Activated T-cell treated with anti-CD3 and anti-CD28 coated beads for 48 hours (primary cell): Measurements from ENCODE around the gene CFAP43.
A peak's percentile ranks its signal among the peaks of the same experiment; 100 is the strongest.
"Not testable (repeated sequence)": the region's sequence is repeated elsewhere in the genome, so short reads cannot be mapped to it uniquely, and the experiment has no call there.

ENCODE experiments used
- DNase-seq: peaks from one replicate; pipeline ENCODE4 v3.0.0-alpha.2; 2020; ENCODE audit warnings: low read depth

CFAP43 gene

DNA sequence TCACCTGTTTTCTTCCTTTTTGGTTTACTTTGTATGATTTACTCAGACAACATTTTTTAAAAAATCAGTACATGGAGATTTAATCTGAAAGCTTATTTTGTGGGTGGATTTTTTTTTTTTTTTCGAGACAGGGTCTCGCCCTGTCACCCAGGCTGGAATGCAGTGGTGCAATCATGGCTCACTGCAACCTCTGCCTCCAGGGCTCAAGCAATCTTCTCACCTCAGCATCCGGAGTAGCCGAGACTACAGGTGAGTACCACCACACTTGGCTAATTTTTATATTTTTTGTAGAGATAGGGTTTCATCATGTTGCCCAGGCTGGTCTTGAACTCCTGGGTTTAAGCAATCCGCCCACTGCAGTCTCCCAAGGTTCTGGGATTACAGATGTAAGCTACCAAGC lies 25.1 kb upstream of the CFAP43 start:
- DNase-seq = no peak

DNA sequence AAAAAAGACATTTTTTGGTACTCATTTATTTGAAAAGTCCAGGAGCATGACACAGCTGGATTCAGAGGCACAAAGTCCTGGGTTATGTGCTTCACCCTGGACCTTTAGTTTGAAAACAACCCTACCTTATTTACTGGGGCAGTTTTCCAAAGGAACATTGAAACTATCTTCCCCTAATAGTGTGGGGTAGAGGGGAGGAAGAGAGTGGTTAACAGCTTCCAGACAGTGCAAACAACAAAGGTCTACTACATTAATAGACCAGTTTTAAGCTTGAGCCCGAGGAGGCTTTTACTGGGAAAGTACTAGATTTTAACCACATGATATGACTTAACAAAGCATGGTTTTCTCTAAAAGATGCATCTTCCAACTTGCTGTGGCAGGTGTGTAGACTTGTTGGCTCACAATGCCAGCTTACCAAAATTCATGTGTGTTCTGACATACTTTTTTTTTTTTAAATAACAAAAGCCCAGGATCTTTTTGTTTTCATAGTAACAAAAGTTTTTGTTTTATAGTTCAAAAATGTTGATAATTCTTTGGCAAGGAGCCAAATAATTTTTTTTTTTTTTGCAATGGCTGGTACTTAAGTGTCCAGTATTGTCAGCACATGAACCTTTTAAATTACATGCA lies 24.3 kb upstream of the CFAP43 start:
- no peak for DNase-seq

DNA sequence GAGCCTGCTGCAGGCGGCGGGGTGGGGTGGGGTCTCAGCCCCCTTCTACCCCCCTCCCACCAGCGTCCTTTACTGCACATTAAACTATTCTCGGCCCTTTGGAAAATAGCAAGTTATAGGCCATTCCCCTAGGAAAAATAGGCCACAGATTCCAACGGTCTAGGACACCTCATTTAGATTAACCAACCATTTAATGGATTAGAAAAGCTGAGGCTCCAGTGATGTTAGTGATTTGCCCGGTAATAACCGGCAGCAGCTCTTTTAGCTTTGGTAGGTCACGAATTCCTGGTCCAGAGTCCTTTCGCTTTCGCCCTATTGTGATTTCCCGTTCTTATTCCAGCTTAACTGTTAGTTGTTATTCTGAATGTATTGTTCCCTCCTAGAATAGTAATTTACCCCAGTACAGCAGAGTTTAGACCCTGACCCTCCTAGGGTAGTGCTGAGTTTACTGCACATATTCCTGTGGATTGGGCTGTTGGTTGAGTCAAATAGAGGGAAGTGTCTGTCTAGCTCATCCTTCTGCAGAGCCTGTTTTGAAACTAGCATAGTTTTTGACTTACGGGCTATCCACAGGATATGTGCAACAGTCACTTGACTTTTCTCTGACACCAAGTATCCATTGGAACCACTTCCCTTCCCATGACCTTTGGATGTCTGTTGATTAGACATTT lies 23.3 kb upstream of the CFAP43 start:
- no peak for DNase-seq

DNA sequence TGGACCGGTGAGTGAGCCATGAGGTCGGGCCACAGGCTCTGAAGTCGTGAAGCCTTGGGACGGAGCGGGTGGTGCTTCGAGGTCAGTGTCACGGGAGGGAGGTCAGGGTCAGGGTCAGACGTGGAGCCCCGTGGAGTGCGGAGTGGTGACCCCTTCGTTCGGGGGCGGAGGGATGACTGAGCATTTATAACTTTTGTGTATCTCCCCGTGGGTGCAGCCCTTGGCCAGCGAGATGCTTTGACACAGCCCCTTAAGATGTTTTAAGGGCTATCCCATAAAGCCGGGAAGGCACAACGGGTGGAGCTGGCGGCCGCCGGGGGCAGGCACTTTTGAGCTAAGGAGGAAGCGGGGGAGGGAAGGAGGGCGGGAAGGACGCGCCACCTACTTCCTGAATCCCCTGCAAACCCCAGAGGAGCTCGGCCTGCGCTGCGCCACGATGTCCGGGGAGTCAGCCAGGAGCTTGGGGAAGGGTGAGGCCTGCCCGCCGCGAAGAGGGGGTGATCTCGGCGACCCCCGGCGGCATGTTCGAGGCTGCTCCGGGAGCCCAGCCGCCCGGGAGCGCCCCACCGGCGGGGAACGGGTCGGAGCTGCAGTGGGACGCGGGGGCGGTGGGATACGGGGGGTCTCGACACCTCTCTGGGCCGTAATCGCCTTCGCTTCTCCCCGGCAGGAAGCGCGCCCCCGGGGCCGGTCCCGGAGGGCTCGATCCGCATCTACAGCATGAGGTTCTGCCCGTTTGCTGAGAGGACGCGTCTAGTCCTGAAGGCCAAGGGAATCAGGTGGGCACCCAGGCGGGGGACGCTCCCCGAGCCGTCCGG lies 22.5 kb upstream of the CFAP43 start, which contains the start of gene GSTO1:
TSS of gene GSTO1 (plus strand) at position 400 of the 818 bp plus-strand sequence. CDS start at position 437, 37 bp downstream.
- peak; percentile 50 for DNase-seq

DNA sequence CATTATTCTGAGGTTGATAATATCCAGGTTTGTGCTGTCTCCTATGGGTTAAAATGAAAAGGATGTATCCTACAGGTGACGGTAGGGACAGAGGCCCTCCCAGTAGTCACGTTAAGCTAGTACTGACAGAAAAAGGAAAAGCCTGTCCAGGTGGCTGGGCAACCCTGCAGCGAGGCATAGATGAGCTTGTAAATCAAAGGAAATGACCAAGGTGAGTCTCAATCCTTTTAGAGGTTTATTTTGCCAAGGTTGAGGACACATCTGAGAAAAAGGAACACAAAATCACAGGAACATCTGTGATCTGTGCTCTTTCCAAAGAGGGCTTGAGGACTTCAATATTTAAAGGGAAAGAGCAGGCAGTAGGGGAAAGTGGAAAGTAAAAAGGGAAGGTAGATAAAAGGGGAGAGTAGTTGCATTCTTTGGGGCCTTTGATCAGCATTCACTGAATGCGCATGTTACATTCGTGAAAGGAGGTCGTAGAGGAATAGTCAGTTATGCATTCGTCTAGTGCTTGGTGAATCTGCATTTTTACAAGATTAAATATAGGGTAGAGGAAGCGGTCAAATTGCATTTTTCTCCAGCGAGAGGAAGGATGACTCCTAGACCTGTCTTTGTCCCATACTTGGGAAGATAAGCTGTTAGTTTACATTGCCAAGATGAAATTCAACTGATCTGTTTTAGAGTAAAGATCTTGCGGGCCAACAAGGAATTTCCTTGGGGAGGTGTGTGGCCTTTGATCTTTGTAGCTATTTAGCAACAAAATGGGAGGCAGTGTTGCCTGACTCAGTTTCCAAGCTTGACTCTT lies 21.6 kb upstream of the CFAP43 start:
- no peak for DNase-seq

DNA sequence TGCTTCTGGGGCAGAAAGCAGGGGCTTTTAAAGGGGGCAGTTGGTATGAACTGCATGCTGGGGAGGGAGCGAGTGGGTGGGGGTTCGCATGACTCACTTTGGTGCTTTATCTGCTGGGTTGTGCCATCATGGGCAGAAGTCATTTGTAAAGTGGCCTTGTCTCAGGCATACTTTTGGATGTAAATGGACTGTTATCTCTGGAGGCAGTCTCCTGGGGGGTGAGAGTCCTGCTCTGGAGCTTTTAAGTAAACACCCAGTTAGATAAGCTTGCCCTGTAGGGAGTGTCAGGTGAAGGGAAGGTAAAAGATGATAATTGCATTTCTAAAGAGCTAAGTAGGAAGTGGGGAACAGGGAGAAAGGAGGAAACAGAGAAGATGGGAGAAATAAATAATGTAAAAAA lies 20.9 kb upstream of the CFAP43 start:
- DNase-seq = no peak

DNA sequence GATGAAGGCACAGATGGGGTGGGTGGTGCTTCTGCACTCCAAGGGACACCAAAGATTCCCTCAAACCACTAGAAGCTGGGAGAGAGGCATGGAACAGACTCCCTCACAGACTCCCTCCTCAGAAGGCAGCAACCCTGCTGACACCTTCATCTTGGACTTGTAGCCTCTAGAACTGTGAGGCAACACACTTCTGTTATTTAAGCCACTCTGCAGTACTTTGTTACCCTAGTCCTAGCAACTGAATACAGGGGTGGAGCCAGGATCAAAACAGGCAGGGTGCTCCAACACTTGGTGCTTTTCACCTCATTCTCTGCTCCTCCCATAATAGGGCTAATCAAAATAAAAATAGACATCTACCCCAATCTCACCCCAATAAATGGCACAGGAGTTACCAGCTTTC lies 20.2 kb upstream of the CFAP43 start:
- no peak for DNase-seq

DNA sequence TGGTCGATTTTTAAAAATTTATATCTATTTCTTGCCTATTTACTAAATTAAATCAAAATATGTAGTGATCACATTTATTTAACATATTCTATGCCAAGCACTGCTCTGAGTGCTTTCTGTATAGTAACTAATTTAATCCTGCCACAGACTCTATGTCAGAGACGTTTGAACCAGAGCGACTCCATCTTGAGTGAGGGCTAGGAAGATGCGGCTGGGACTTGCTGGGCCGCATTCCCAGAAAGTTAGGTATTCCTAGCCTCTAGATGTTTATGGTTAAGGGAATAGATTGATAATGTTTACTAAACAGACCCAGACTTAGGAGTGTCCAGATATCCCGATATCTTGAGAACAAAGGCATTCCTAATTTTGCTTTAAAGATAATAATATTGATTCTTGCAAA lies 19.3 kb upstream of the CFAP43 start:
- no peak for DNase-seq

DNA sequence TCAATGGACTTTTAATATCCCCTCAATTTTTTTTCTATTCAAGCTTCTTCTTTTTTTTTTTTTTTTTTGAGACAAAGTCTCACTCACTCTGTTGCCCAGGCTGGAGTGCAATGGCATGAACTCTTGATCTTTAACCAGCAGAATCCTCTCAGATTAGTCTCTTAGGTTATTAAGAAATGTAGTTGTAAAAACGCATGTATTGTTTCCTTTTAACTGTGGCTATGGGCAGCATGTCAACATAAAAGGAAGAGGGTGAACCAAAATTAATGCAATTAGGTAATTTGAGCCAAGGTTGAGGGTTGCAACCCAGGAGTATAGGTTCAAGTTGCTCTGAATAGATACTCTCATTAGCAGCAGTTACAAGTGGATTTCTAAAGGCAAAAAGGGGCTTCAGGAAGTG lies 18.2 kb upstream of the CFAP43 start:
- no peak for DNase-seq

DNA sequence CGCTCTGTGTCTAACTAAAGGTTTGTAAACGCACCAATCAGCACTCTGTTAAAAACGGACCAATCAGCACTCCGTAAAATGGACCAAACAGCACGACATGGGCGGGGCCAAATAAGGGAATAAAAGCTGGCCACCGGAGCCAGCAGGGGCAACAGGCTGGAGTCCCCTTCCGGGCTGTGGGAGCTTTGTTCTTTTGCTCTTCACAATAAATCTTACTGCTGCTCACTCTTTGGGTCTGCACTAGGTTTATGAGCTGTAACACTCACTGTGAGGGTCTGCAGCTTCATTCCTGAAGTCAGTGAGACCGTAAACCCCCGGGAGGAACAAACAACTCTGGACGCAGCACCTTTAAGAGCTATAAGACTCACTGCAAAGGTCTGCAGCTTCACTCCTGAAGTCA lies 16.8 kb upstream of the CFAP43 start:
- DNase-seq = not testable (repeated sequence)

DNA sequence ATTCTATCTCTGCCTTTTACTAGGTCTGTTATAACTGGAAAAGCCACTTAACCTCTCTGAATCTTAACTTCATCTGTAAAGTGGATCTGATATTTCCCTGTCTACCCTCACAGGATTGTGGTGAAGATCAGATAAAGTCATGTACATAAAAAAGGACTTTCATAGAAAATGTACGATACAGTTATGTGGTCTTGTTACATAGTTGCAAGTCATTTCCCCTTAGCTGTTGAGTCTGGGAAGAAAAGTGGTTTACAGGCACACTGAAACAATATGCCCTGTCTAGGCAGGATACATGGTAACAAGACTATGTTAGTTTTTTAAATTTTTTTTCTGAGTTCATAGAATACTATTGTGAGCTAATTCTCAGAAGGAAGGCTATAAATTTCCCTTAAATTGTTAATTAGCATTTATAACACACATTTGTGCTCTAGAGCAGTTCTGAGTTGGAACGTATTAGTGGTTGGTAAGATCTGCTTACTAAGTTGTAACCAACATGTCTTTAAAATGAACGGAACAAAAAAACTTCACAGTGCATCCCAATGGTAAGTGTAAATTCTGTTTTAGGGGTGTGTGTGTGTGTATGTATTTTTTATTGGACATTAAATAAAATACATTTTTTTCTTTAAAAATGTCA lies 15.5 kb upstream of the CFAP43 start:
- DNase-seq = no peak

DNA sequence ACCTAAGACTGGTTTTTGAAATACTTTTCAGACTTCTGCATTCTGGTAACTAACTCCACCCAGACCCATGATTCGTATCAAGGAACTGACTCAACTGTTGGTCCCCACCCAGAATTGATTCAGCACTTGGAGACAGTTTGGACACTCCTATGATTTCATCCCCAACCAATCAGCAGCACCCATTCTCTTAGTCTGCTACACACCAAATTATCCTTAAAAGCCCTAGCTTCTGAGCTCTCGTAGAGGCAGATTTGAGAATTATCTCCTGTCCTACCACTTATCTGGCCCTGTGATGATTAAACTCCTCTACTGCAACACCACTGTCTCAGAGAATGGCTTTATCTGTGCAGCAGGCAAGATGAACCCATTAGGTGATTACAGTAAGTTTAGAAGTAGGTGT lies 14.8 kb upstream of the CFAP43 start:
- no peak for DNase-seq

DNA sequence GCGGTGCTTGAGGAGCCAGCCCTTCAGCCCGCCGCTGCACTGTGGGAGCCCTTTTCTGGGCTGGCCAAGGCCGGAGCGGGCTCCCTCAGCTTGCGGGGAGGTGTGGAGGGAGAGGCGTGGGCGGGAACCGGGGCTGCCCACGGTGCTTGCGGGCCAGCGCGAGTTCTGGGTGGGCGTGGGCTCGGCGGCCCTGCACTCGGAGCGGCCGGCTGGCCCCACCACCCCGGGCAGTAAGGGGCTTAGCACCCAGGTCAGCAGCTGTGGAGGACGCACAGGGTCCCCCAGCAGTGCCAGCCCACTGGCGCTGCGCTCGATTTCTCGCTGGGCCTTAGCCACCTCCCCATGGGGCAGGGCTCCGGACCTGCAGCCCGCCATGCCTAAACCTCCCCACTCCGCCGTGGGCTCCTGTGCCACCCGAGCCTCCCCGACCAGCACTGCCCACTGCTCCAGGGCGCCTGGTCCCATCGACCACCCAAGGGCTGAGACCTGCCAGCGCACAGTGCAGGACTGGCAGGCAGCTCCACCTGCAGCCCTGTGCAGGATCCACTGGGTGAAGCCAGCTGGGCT lies 13.0 kb upstream of the CFAP43 start:
- no peak for DNase-seq

DNA sequence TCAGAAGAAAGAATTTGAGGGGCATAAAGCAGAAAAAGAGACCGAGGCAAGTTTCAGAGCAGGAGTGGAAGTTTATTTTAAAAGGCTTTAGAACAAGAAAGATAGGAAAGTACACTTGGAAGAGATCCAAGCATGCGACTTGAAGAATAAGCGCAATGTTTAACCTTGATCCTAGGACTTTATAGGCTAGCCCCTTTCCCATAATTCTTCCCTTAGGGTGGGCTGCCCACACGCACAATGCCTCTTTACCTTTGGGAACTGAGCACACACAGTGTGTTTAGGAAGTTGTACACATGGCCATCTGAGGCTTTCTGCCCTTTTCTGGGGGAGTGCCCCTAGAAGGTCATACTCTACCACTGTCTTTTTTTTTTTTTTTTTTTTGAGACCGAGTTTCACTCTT lies 11.3 kb upstream of the CFAP43 start:
- DNase-seq = no peak

DNA sequence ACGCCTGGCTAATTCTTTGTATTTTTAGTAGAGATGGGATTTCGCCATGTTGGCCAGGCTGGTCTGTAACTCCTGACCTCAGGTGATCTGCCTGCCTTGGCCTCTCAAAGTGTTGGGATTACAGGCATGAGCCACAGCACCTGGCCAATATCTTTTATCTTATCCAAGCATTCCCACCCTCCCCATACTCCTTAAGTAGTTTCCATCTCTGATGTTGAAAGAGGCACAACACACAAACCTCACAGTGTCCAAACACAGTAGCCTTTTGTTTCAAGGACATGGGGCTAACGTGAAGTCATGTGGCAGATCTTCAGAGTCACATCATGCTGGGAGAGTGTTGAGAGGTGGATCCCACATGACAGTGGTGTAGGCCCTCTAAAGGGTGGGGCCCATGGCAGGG lies 10.8 kb upstream of the CFAP43 start:
- not testable (repeated sequence) for DNase-seq

DNA sequence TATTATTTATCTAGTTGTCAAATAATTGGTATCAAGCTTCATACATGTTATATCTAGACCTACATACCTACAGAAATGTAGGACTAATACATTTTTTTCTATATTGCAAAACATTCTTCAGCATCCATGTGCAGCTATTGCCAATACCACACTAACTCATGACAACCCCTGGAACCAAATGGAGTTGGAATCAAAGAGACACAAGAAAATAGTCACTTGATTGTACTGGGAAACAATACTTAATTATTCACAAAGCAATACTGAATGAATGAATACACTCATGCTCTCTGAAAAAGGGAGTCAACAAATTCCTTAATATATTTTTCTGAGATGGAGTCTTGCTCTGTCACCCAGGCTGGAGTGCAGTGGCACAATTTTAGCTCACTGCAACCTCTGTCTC lies 10.4 kb upstream of the CFAP43 start:
- no peak for DNase-seq

DNA sequence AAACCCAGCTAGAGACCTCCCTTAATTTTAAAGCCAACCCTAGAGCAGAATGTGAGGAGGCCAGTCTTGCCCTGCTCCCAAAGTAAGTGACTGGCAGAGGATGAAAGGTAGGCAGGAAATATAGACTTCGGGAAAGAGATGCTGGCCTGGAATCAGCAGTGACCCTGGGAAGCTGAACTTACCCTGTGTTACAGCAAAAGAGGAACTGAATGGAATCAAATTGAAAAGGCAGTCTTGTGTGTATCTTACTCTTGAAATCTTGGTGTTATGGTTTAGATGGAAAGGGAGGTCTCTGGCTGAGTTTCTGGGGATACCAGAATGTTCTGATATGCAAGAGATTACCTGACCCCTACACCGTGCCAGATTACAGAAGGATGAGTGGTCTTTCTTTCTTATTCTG lies 7.9 kb upstream of the CFAP43 start:
- DNase-seq = no peak

DNA sequence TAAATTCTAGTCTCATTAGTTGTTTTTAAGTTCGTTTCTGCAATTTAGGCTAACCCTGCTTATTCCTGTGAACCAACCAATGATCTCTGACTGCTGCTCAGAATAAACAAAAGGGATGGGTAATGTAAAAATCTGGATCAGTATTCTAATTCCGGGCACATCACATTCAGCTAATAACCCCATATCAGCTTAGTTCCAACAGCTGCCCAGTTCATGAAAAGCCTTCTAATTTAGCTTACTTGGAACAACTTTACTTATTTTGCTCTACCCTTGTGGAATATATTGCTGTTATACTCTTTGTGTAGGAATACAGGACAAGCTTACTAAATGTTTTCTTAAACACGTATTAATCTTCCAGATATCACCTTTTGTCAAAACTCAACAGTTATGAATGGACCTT lies 3.6 kb upstream of the CFAP43 start:
- no peak for DNase-seq

DNA sequence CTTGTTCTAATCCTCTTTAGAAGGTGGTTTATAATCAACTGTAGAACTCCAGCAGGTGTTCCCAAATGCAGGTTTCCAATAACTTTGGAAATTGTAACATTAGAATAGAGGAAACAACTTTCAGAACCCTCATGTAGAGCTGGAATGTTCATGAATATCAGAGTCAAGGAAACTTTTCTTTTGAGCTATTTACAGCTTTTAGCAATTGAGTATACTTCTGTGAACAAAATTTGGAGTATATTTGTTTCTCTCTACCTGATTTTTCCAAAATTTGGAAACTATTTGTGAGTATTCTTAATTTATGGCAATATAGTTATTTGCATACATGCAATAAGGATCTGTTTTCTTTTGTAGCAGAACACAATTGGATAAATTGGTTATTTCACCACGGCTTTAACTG lies 2.8 kb upstream of the CFAP43 start:
- DNase-seq = no peak

DNA sequence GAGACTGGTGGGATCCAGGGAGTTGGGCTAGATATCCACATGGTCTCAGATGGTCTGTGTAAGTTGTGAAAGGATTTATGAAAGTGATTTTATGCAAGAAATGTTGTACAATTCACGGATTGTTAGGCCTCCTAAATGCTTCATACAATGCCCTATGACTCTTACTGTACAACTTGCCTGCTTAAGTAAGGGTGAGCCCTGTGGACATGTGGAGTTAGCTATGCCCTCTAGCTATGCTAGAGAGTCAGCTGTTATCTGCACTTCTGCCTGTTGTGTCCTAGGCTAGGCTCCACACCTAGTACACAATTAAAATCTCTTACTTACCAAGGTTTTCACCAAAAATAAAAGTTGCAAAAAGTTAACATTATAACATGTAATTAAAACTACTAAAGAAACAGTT lies 1.7 kb upstream of the CFAP43 start:
- no peak for DNase-seq

DNA sequence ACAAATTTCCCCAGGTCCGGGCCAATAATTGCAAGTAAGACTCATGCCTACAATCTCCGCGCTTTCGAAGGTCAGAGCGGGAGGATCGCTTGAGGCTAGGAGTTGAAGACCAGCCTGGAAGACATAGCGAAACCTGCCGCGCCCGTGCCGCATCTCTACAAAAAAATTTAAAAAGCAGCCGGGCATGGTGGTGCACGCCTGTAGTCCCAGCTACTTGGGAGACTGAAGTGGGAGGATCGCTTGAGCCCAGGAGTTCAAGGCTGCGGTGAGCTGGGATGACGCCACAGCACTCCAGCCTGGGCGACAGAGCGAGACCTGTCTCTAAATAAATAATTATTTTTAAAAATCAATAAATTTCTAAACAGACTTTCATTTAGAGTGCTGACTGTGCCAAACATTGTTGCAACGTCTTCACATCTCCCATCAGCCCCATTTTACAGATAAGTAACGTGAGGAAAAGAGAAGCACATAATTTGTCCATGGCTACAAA lies 494 bp upstream of the CFAP43 start:
- DNase-seq = no peak
